ENCODE measurements around the gene HSPA12A.

HSPA12A gene

GRCh38 chr10:116668018-116668417, 74.3 kb downstream of the HSPA12A start:
- no peak for DNase-seq (ENCODE audit: low read depth in 2 of 2)

GRCh38 chr10:116667484-116667883, 74.9 kb downstream of the HSPA12A start:
- no peak for DNase-seq (ENCODE audit: low read depth in 2 of 2)

- DNase-seq (ENCODE audit: low read depth in 2 of 2) = no peak
Measured at GRCh38 chr10:116665541-116666125, 76.7 kb downstream of the HSPA12A start.

- DNase-seq (ENCODE audit: low read depth in 2 of 2) = no peak
Measured at GRCh38 chr10:116664631-116665030, 77.7 kb downstream of the HSPA12A start.

- no peak for DNase-seq (ENCODE audit: low read depth in 2 of 2)
Measured at GRCh38 chr10:116663342-116663741, 79.0 kb downstream of the HSPA12A start.

- DNase-seq (ENCODE audit: low read depth in 2 of 2) = no peak
Measured at GRCh38 chr10:116660860-116661259, 81.5 kb downstream of the HSPA12A start.

GRCh38 chr10:116659049-116659670, 83.2 kb downstream of the HSPA12A start:
- no peak for DNase-seq (ENCODE audit: low read depth in 2 of 2)

GRCh38 chr10:116657863-116658551, 84.4 kb downstream of the HSPA12A start:
- DNase-seq (ENCODE audit: low read depth in 2 of 2) = no peak

GRCh38 chr10:116656044-116656443, 86.3 kb downstream of the HSPA12A start:
- DNase-seq (ENCODE audit: low read depth in 2 of 2) = no peak

- DNase-seq (ENCODE audit: low read depth in 2 of 2) = no peak
Measured at GRCh38 chr10:116655568-116655967, 86.8 kb downstream of the HSPA12A start.

- no peak for DNase-seq (ENCODE audit: low read depth in 2 of 2)
Measured at GRCh38 chr10:116654816-116655215, 87.5 kb downstream of the HSPA12A start.

GRCh38 chr10:116653885-116654284, 88.5 kb downstream of the HSPA12A start:
- no peak for DNase-seq (ENCODE audit: low read depth in 2 of 2)

- no peak for DNase-seq (ENCODE audit: low read depth in 2 of 2)
Measured at GRCh38 chr10:116648903-116649302, 93.5 kb downstream of the HSPA12A start.

GRCh38 chr10:116646502-116646901, 95.9 kb downstream of the HSPA12A start:
- DNase-seq (ENCODE audit: low read depth in 2 of 2) = no peak

- DNase-seq (ENCODE audit: low read depth in 2 of 2) = no peak
Measured at GRCh38 chr10:116637830-116638229, 104.5 kb downstream of the HSPA12A start.

- no peak for DNase-seq (ENCODE audit: low read depth in 2 of 2)
Measured at GRCh38 chr10:116636976-116637375, 105.4 kb downstream of the HSPA12A start.

- no peak for DNase-seq (ENCODE audit: low read depth in 2 of 2)
Measured at GRCh38 chr10:116636385-116636784, 106.0 kb downstream of the HSPA12A start.

- DNase-seq (ENCODE audit: low read depth in 2 of 2) = no peak
Measured at GRCh38 chr10:116634126-116634975, 108.0 kb downstream of the HSPA12A start.

GRCh38 chr10:116633216-116633600, 109.2 kb downstream of the HSPA12A start:
- no peak for DNase-seq (ENCODE audit: low read depth in 2 of 2)

GRCh38 chr10:116632596-116633215, 109.7 kb downstream of the HSPA12A start:
- no peak for DNase-seq (ENCODE audit: low read depth in 2 of 2)

GRCh38 chr10:116631871-116632295, 110.5 kb downstream of the HSPA12A start:
- DNase-seq (ENCODE audit: low read depth in 2 of 2) = no peak

GRCh38 chr10:116630020-116630419, 112.3 kb downstream of the HSPA12A start:
- DNase-seq (ENCODE audit: low read depth in 2 of 2) = no peak

Measured in stimulated activated CD4-positive, alpha-beta T cell treated with anti-CD3 and anti-CD28 coated beads, Interleukin-12 subunit alpha, Interleukin-12 subunit beta, amount 100 ng/mL, for 24 hours (primary cell).